Erythroblast (primary cell): ENCODE data around the gene EPB41L4B.

Experiments used
- DNase-seq, 2 experiments: peaks; one replicate each; lab custom pipeline; 2025; lab: John Stamatoyannopoulos, UW
- GATA1 ChIP-seq: IDR thresholded peaks from 2 replicates; pipeline ENCODE4 v1.6.1; 2011; ENCODE audit warnings: low read depth, mild to moderate bottlenecking, control low read depth, low read length, moderate library complexity
- POLR2A ChIP-seq: IDR thresholded peaks from 2 replicates; pipeline ENCODE4 v1.6.1; 2011; ENCODE audit warnings: mild to moderate bottlenecking, low read length

EPB41L4B gene

GRCh38 chr9:109277451-109277850 is 43.4 kb downstream of the EPB41L4B start:
- no peak for DNase-seq
- TF ChIP-seq GATA1, result no peak
- no peak for TF ChIP-seq POLR2A

GRCh38 chr9:109276469-109277440 is 44.1 kb downstream of the EPB41L4B start:
- no peak for DNase-seq
- TF ChIP-seq POLR2A (no peak), GATA1 (no peak)

- DNase-seq, result no peak
- TF ChIP-seq GATA1, result no peak
Observed at GRCh38 chr9:109274884-109275730, 45.8 kb downstream of the EPB41L4B start.

GRCh38 chr9:109273869-109274268 is 47.0 kb downstream of the EPB41L4B start:
- TF ChIP-seq GATA1 (no peak), POLR2A (no peak)

GRCh38 chr9:109272745-109273144 is 48.1 kb downstream of the EPB41L4B start:
- no peak for DNase-seq

More at GRCh38 chr9:109273869-109274268, 47.0 kb downstream of the EPB41L4B start:
- no peak for DNase-seq

GRCh38 chr9:109272045-109272444 is 48.8 kb downstream of the EPB41L4B start:
- TF ChIP-seq POLR2A (no peak), GATA1 (no peak)
- no peak for DNase-seq

More at GRCh38 chr9:109272745-109273144, 48.1 kb downstream of the EPB41L4B start:
- no peak for TF ChIP-seq GATA1
- no peak for TF ChIP-seq POLR2A

- TF ChIP-seq POLR2A (no peak), GATA1 (no peak)
- no peak for DNase-seq
Observed at GRCh38 chr9:109270971-109271925, 49.6 kb downstream of the EPB41L4B start.

- no peak for DNase-seq
- no peak for TF ChIP-seq GATA1
- no peak for TF ChIP-seq POLR2A
Observed at GRCh38 chr9:109270441-109270840, 50.4 kb downstream of the EPB41L4B start.

GRCh38 chr9:109269839-109270238 is 51.0 kb downstream of the EPB41L4B start:
- TF ChIP-seq GATA1 (no peak), POLR2A (no peak)
- no peak for DNase-seq

GRCh38 chr9:109269081-109269480 is 51.8 kb downstream of the EPB41L4B start:
- no peak for DNase-seq
- TF ChIP-seq POLR2A (no peak), GATA1 (no peak)

- TF ChIP-seq GATA1 (no peak), POLR2A (no peak)
- DNase-seq, result no peak
Observed at GRCh38 chr9:109267555-109267954, 53.3 kb downstream of the EPB41L4B start.

- TF ChIP-seq POLR2A, result no peak
- no peak for TF ChIP-seq GATA1
- no peak for DNase-seq
Observed at GRCh38 chr9:109264877-109265587, 55.8 kb downstream of the EPB41L4B start.

- no peak for DNase-seq
- TF ChIP-seq GATA1 (no peak), POLR2A (no peak)
Observed at GRCh38 chr9:109263358-109263757, 57.5 kb downstream of the EPB41L4B start.
